Midbrain (tissue), 1 donor: Measurements from ENCODE around the gene AASS.
"Not testable (repeated sequence)": the region's sequence is repeated elsewhere in the genome, so short reads cannot be mapped to it uniquely, and the experiment has no call there.

Experiments
- DNase-seq: peaks from one replicate; lab custom pipeline; 2025; lab: John Stamatoyannopoulos, UW

Gene AASS

GRCh38 chr7:122143751-122144711 lies at the start of gene AASS:
AASS (minus strand) TSS chr7:122144249; CDS start chr7:122133726, 10,523 bp downstream.
- peak; percentile 98 for DNase-seq

- no peak for DNase-seq
These were observed 44.7 kb upstream of the AASS start for GRCh38 chr7:122188785-122189184.

- no peak for DNase-seq
These were observed 39.1 kb upstream of the AASS start for GRCh38 chr7:122183106-122183505.

- no peak for DNase-seq
These were observed 38.0 kb upstream of the AASS start for GRCh38 chr7:122182081-122182480.

- not testable (repeated sequence) for DNase-seq
These were observed 28.1 kb upstream of the AASS start for GRCh38 chr7:122172144-122172543.

- no peak for DNase-seq
These were observed 22.7 kb upstream of the AASS start for GRCh38 chr7:122166740-122167139.

GRCh38 chr7:122166275-122166674 lies 22.2 kb upstream of the AASS start:
- DNase-seq = no peak

GRCh38 chr7:122161628-122162027 lies 17.6 kb upstream of the AASS start:
- no peak for DNase-seq

GRCh38 chr7:122155566-122155965 lies 11.5 kb upstream of the AASS start:
- no peak for DNase-seq

GRCh38 chr7:122148878-122149277 lies 4.8 kb upstream of the AASS start:
- no peak for DNase-seq

- DNase-seq = no peak
These were observed 4.0 kb upstream of the AASS start for GRCh38 chr7:122148081-122148480.

- DNase-seq = no peak
These were observed 2.0 kb upstream of the AASS start for GRCh38 chr7:122145937-122146645.

GRCh38 chr7:122143376-122143750 lies 686 bp downstream of the AASS start:
- DNase-seq = no peak

- DNase-seq = no peak
These were observed 3.1 kb downstream of the AASS start for GRCh38 chr7:122140918-122141317.

- no peak for DNase-seq
These were observed 6.6 kb downstream of the AASS start for GRCh38 chr7:122137251-122138077.

GRCh38 chr7:122136639-122137245 lies 7.3 kb downstream of the AASS start:
- DNase-seq = no peak

- DNase-seq = no peak
These were observed 8.0 kb downstream of the AASS start for GRCh38 chr7:122136078-122136477.

- no peak for DNase-seq
These were observed 8.8 kb downstream of the AASS start for GRCh38 chr7:122135275-122135674.

- not testable (repeated sequence) for DNase-seq
These were observed 9.3 kb downstream of the AASS start for GRCh38 chr7:122134793-122135192.

- DNase-seq = no peak
These were observed 10.6 kb downstream of the AASS start for GRCh38 chr7:122133477-122133876.

GRCh38 chr7:122132341-122132740 lies 11.7 kb downstream of the AASS start:
- DNase-seq = no peak

GRCh38 chr7:122123746-122124145 lies 20.3 kb downstream of the AASS start:
- no peak for DNase-seq
